Neural progenitor cell (in vitro differentiated cells): ENCODE measurements around the gene RHO.

ENCODE experiments used
- EZH2 ChIP-seq: fragments of 200-600 bp; sonication (generic); IDR thresholded peaks from 2 replicates; pipeline ENCODE4 v1.6.1; 2017; ENCODE audit warnings: antibody characterized with exemption, mild to moderate bottlenecking, moderate library complexity
- EZH2phosphoT487 ChIP-seq: fragments of 200-600 bp; sonication (generic); IDR thresholded peaks from 2 replicates; pipeline ENCODE4 v1.6.1; 2017; ENCODE audit warnings: antibody characterized with exemption
- TF ChIP-seq, protein P1 (sequence below): fragments of 200-600 bp; sonication (generic); IDR thresholded peaks from 2 replicates; pipeline ENCODE4 v1.5.1; 2017; ENCODE audit warnings: antibody characterized with exemption, mild to moderate bottlenecking

DNA sequence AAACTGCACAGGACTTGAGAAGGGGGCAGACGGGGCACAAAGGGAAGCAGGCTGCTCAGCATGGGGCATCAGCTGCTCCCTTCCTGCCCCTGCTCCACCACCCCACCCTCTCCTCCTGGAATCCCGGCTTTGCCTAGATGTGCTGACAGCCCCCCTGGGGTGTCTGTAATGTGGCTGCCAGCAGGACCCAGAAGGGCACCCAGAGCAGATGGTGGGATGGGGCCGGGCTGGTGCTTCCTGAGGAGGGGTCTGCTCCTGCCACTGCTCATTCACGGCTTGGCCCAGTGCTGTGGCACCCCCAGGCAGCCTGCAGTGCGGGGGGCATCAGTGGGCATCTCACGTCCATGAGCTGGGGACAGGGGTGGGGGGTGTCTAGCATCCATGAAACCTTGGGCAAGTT lies 24.7 kb downstream of the RHO start:
- TF ChIP-seq, protein P1, sequence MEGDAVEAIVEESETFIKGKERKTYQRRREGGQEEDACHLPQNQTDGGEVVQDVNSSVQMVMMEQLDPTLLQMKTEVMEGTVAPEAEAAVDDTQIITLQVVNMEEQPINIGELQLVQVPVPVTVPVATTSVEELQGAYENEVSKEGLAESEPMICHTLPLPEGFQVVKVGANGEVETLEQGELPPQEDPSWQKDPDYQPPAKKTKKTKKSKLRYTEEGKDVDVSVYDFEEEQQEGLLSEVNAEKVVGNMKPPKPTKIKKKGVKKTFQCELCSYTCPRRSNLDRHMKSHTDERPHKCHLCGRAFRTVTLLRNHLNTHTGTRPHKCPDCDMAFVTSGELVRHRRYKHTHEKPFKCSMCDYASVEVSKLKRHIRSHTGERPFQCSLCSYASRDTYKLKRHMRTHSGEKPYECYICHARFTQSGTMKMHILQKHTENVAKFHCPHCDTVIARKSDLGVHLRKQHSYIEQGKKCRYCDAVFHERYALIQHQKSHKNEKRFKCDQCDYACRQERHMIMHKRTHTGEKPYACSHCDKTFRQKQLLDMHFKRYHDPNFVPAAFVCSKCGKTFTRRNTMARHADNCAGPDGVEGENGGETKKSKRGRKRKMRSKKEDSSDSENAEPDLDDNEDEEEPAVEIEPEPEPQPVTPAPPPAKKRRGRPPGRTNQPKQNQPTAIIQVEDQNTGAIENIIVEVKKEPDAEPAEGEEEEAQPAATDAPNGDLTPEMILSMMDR: no peak
- TF ChIP-seq EZH2 (no peak), EZH2phosphoT487 (no peak)
